ENCODE measurements around the gene TOMM22. TPM values are rescaled to one million over a fixed set of nuclear protein-coding genes. Genes with fewer than 3 reads are reported as not detected.

TOMM22 gene
- total RNA-seq, 1 donor from 2014 or later, result 42.2 TPM

DNA sequence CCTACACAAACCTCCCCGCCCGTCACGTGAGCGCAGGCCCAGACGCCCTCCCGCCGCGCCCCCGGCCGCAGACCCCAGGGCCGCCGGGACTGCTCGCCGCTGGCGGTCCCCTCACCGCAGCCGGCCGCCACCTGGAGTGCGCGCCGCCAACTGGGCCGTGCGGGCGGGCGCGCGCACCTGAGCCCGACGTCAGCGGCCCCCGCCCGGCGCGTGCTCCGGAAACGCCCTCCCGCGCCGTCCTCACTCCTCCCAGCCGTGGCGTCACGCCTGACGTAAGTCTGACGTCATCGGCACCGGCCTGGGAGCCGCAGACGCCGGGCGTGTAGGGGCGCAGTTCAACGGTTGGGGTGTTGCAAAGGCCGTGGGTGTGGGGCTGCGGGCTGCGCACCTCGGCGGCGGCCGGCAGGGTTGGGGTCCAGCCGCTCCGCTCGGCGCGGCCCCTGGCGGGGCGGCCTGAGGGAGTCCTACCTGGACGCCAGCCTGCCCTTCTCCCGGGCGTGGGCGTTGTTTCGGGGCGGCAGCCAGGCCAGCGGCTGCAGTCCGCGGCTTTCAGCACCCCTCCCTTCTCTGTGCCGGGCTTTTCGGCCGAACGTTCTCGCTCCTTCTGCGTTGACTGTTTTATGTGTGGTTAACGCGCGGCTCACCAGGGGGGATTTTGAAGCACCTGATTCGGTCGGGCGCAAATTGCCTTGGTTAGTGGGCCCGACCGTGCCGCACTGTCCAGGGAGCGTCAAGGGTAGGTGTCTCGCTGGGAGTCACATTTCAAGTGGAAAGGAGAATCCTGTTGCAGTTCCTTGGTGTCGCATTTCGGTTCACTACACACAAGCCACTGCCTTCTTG lies 19.3 kb downstream of the TOMM22 start, which contains the start of gene JOSD1:
JOSD1 (minus strand) TSS at position 155 of the 840 bp plus-strand sequence. CDS start 956 bp downstream, outside the sequence.
- Histone ChIP-seq H3K36me3 (no peaks in the 10 kb centered on the region), H3K27me3 (ENCODE audit: low read depth) (no peaks in the 10 kb centered on the region), H3K4me1 (peaks cover 56% of the 10 kb centered on the region), H3K27ac (peak within 1 kb of the TSS; percentile 98), H3K4me3 (peak within 1 kb of the TSS; percentile 79), H3K9me3 (no peaks in the 10 kb centered on the region)
- intact Hi-C loops (cut with DNase I), result no loop called here
- peak; percentile 96 for DNase-seq
- TF ChIP-seq, protein P1, sequence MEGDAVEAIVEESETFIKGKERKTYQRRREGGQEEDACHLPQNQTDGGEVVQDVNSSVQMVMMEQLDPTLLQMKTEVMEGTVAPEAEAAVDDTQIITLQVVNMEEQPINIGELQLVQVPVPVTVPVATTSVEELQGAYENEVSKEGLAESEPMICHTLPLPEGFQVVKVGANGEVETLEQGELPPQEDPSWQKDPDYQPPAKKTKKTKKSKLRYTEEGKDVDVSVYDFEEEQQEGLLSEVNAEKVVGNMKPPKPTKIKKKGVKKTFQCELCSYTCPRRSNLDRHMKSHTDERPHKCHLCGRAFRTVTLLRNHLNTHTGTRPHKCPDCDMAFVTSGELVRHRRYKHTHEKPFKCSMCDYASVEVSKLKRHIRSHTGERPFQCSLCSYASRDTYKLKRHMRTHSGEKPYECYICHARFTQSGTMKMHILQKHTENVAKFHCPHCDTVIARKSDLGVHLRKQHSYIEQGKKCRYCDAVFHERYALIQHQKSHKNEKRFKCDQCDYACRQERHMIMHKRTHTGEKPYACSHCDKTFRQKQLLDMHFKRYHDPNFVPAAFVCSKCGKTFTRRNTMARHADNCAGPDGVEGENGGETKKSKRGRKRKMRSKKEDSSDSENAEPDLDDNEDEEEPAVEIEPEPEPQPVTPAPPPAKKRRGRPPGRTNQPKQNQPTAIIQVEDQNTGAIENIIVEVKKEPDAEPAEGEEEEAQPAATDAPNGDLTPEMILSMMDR (IDR thresholded peaks at IDR 0.05), result no peak
- ATAC-seq, result peak; percentile 78 to 84

DNA sequence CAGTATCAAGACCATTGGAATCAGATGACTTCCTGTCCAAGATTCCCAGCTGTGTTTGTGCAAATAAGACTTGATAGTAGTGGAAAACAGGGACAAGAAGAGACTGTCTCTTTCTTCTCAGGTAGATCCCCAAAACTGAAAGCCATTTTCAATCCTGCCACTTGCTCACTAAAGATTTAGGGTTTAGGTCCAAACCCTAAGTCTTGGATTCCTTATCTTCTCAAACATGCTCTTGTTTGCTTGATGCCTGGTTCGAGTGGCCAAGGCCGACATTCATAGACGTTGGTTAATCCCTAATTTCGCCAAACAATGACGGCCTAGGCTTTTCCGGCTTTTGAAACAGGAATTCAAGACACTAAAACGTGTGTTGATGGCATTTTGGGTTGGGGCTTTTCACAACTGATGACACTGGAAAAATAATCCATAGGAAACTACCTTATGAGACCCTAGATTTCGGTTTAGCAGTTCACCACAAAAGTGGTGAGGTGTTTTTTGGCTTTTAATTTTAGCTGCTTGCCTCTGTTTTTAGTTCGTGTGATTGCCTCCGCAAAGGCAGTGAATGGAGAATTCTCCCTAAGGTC lies 23.0 kb downstream of the TOMM22 start:
- no peaks in the 10 kb centered on the region for H3K9me3 ChIP-seq
- peaks cover 48% of the 10 kb centered on the region for H3K4me1 ChIP-seq
- TF ChIP-seq, protein P1 (IDR thresholded peaks at IDR 0.05), result no peak
- peak overlapping the region; percentile 64 for H3K27ac ChIP-seq
- H3K36me3 ChIP-seq, result peaks cover 11% of the 10 kb centered on the region
- peak overlapping the region; percentile 36 for H3K4me3 ChIP-seq
- no peak for ATAC-seq
- DNase-seq, result no peak
- intact Hi-C loops (cut with DNase I), result no loop called here
- H3K27me3 ChIP-seq (ENCODE audit: low read depth), result no peaks in the 10 kb centered on the region

DNA sequence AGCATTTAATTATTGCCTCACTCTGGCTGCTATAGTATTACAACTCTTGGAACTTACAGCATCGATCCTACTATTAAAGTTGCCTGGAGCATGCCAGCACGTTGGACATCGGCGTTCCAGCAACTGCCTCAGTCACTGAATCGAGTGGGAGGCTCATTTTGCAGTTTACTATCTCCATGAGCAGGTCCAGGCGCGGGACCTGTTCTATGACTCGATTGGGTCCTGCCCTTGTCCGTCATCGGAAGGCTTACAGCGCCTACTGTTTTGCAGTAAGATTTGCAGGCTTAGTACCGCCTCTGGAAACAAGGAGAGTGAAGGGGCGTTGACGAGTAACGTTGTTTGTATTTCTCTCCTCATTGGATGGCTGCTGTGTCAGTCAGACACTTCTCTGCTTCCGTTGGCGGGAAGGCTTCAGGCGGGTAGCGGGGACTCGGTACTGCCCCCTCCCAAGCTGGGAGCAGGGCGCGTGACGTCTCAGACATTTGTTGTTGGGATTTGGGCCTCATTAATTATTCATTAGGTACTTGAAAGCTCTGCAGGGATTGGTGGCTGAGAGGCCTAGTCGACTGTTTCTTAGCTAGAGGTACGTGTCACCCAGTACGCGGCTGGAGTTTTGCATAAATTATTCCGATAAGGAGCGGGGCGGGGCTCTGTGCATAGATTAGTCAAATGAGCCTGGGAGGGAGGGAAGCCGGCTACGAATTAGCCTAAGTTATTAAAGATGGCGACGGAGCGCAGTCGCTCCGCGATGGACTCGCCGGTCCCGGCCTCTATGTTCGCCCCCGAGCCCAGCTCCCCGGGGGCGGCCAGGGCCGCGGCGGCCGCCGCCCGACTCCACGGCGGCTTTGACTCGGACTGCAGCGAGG lies 23.7 kb downstream of the TOMM22 start, which contains the start of gene GTPBP1:
GTPBP1 (plus strand) TSS at position 710 of the 866 bp plus-strand sequence; CDS start at position 722, 12 bp downstream.
- ATAC-seq (peak; percentile 91 to 94), DNase-seq (peak; percentile 98)
- Histone ChIP-seq H3K9me3 (no peaks in the 10 kb centered on the region), H3K4me3 (peak within 1 kb of the TSS; percentile 95), H3K4me1 (peaks cover 48% of the 10 kb centered on the region), H3K27me3 (ENCODE audit: low read depth) (no peaks in the 10 kb centered on the region), H3K27ac (peak within 1 kb of the TSS; percentile 97), H3K36me3 (peaks cover 18% of the 10 kb centered on the region)
- intact Hi-C loops (cut with DNase I), result no loop called here
- TF ChIP-seq, protein P1 (IDR thresholded peaks at IDR 0.05), result no peak

DNA sequence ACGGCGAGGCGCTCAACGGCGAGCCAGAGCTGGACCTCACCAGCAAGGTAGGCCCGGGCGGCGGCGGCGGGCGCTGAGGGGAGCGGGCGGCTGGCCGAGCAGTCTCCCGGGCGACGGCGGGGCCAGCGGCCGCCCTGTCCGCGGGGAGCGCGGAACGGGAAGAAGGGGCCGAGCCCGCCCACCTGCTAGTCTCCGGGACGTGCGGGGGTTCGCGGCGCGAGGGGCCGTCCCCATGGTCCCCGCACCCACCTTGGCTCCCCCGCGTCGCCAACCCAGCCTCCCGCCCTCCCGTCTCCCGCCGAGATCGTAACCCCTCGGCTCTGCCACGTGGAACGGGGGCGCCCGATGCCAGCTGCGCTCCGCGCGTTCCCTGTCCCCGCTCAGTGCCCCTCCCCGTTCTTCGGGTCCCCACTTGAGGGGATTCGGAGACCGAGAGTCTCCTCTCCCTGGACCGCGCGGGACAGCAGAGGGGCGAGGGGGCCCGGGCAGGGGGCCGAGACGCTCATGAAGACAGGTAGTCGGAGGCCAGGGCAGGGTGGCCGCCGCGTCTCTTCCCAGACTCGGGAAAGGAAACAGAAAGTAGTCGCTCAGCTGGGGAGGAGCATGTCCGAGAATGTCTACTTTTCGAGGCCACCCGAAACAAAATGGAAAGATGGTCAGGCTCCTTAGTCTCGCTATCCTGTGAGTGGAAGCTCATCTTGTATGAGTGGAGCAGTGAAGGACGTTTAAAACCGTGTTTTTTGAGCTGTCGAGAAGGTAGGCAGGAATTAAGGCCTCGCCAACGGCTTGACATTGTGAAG lies 24.5 kb downstream of the TOMM22 start:
- ATAC-seq (peak; percentile 6 to 30), DNase-seq (peak; percentile 71)
- H3K4me1 ChIP-seq, result peaks cover 47% of the 10 kb centered on the region
- intact Hi-C loops (cut with DNase I), result no loop called here
- TF ChIP-seq, protein P1 (IDR thresholded peaks at IDR 0.05), result no peak
- peaks cover 24% of the 10 kb centered on the region for H3K36me3 ChIP-seq
- no peaks in the 10 kb centered on the region for H3K27me3 ChIP-seq (ENCODE audit: low read depth)
- H3K4me3 ChIP-seq, result peak overlapping the region; percentile 95
- peak overlapping the region; percentile 97 for H3K27ac ChIP-seq
- no peaks in the 10 kb centered on the region for H3K9me3 ChIP-seq

All from lower lobe of right lung (tissue), 2 donors.